ENCODE data around the gene IGFLR1. TPM values are rescaled to one million over a fixed set of nuclear protein-coding genes. Genes with fewer than 3 reads are reported as not detected.
A peak's percentile ranks its signal among the peaks of the same experiment; 100 is the strongest.

The IGFLR1 gene
- total and polyA plus RNA-seq, 11 donors: 0.74 to 25.2 (median 3.6) TPM

DNA sequence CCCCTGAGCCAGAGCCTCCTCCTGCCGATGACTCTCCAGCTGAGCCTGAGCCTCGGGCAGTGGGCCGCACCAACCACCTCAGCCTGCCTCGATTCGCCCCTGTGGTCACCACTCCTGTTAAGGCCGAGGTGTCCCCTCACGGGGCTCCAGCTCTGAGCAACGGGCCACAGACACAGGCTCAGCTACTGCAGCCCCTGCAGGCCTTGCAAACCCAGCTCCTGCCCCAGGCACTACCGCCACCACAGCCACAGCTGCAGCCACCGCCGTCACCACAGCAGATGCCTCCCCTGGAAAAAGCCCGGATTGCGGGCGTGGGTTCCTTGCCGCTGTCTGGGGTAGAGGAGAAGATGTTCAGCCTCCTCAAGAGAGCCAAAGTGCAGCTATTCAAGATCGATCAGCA is 20.9 kb downstream of the IGFLR1 start:
- WGBS, 4 donors: 89 to 98% (median 94%) methylated on average over 5 to 16 of the region's 16 CpGs
- Histone ChIP-seq H3K27me3 (no peaks in the 10 kb centered on the region), H3K4me1 (peaks cover 3 to 26% (median 12%) of the 10 kb centered on the region in 12 donors), H3K9me3 (no peaks in the 10 kb centered on the region), H3K36me3 (peaks cover 8 to 68% (median 57%) of the 10 kb centered on the region in 9 donors), H3K4me3 (no peak overlapping the region), H3K27ac (no peak overlapping the region)
- ATAC-seq: no peak
- no peak for DNase-seq
- TF ChIP-seq, protein P1, sequence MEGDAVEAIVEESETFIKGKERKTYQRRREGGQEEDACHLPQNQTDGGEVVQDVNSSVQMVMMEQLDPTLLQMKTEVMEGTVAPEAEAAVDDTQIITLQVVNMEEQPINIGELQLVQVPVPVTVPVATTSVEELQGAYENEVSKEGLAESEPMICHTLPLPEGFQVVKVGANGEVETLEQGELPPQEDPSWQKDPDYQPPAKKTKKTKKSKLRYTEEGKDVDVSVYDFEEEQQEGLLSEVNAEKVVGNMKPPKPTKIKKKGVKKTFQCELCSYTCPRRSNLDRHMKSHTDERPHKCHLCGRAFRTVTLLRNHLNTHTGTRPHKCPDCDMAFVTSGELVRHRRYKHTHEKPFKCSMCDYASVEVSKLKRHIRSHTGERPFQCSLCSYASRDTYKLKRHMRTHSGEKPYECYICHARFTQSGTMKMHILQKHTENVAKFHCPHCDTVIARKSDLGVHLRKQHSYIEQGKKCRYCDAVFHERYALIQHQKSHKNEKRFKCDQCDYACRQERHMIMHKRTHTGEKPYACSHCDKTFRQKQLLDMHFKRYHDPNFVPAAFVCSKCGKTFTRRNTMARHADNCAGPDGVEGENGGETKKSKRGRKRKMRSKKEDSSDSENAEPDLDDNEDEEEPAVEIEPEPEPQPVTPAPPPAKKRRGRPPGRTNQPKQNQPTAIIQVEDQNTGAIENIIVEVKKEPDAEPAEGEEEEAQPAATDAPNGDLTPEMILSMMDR (IDR thresholded peaks at IDR 0.05): no peak
- no peak for TF ChIP-seq POLR2A (IDR thresholded peaks at IDR 0.05)
- intact Hi-C loops (cut with DNase I): no loop called here

DNA sequence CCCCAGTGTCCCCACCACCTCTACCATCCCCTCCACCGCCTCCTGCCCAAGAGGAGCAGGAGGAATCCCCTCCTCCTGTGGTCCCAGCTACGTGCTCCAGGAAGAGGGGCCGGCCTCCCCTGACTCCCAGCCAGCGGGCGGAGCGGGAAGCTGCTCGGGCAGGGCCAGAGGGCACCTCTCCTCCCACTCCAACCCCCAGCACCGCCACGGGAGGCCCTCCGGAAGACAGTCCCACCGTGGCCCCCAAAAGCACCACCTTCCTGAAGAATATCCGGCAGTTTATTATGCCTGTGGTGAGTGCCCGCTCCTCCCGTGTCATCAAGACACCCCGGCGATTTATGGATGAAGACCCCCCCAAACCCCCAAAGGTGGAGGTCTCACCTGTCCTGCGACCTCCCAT is 21.6 kb downstream of the IGFLR1 start:
- Histone ChIP-seq H3K36me3 (peaks cover 8 to 61% (median 49%) of the 10 kb centered on the region in 9 donors), H3K27me3 (no peaks in the 10 kb centered on the region), H3K4me1 (peaks cover 3 to 33% (median 18%) of the 10 kb centered on the region in 12 donors), H3K27ac (no peak overlapping the region), H3K4me3 (no peak overlapping the region), H3K9me3 (no peaks in the 10 kb centered on the region)
- TF ChIP-seq POLR2A (IDR thresholded peaks at IDR 0.05): no peak
- intact Hi-C loops (cut with DNase I): no loop called here
- ATAC-seq (no peak), DNase-seq (no peak)
- 79 to 88% (median 84%) methylated on average over 10 to 17 of the region's 17 CpGs for WGBS, 4 donors

DNA sequence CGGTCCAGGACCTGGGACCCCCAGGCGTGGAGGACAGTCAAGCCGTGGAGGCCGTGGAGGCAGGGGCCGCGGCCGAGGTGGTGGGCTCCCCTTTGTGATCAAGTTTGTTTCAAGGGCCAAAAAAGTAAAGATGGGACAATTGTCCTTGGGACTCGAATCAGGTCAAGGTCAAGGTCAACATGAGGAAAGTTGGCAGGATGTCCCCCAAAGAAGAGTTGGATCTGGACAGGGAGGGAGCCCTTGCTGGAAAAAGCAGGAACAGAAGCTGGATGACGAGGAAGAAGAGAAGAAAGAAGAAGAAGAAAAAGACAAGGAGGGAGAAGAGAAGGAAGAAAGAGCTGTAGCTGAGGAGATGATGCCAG is 22.1 kb downstream of the IGFLR1 start:
- WGBS, 4 donors: 90% methylated on average over 9 of the region's 9 CpGs
- intact Hi-C loops (cut with DNase I): no loop called here
- no peak overlapping the region for H3K27ac ChIP-seq
- H3K36me3 ChIP-seq: peaks cover 6 to 56% (median 44%) of the 10 kb centered on the region in 9 donors
- H3K4me3 ChIP-seq: no peak overlapping the region
- DNase-seq (no peak), ATAC-seq (no peak)
- H3K27me3 ChIP-seq: no peaks in the 10 kb centered on the region
- TF ChIP-seq, protein P1 (IDR thresholded peaks at IDR 0.05): no peak
- TF ChIP-seq POLR2A (IDR thresholded peaks at IDR 0.05): no peak
- H3K4me1 ChIP-seq: peaks cover 3 to 38% (median 22%) of the 10 kb centered on the region in 12 donors
- H3K9me3 ChIP-seq: no peaks in the 10 kb centered on the region

DNA sequence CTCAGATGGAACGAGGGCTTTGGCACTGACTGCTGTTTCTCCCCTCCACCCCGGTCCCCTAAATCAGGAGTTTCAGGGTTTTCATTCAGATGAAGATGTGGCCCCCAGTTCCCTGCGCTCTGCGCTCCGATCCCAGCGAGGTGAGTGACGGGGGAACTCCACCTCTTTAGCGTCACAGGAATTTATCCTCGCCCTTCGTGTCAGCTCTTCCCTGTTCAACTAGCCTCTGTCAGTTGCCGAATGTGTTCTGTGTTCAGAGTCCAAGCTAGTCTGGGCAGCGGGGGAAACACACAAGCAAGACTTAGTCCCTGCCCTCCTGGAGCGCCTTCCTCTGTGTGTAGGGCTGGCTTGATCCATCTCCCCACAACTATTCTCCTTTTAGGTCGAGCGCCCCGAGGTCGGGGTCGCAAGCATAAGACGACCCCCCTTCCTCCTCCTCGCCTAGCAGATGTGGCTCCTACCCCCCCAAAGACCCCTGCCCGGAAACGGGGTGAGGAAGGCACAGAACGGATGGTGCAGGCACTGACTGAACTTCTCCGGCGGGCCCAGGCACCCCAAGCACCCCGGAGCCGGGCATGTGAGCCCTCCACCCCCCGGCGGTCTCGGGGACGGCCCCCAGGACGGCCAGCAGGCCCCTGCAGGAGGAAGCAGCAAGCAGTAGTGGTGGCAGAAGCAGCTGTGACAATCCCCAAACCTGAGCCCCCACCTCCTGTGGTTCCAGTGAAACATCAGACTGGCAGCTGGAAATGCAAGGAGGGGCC is 22.7 kb downstream of the IGFLR1 start:
- H3K4me3 ChIP-seq: peak overlapping the region in 7 of 12 donors; percentile 67 to 100 (median 84)
- 85 to 89% (median 87%) methylated on average over 31 to 32 of the region's 32 CpGs for WGBS, 4 donors
- no peak for TF ChIP-seq POLR2A (IDR thresholded peaks at IDR 0.05)
- TF ChIP-seq, protein P1 (IDR thresholded peaks at IDR 0.05): no peak
- peaks cover 3 to 39% (median 22%) of the 10 kb centered on the region in 12 donors for H3K4me1 ChIP-seq
- H3K27me3 ChIP-seq: no peaks in the 10 kb centered on the region
- intact Hi-C loops (cut with DNase I): loop anchor here in 4 of 10 donors (5.0 to 10.0 kb wide), 5 partner anchors 172 to 455 kb away; partner anchors contain the start of genes TMEM147 (in 4 of the 4), LRFN3 (in 2 of the 4), FFAR3 (in 1 of the 4) and USF2 (in 1 of the 4)
- peak overlapping the region in 2 of 12 donors; percentile 85 to 89 for H3K27ac ChIP-seq
- H3K36me3 ChIP-seq: peaks cover 4 to 51% (median 39%) of the 10 kb centered on the region in 9 donors
- ATAC-seq (no peak), DNase-seq (no peak)
- H3K9me3 ChIP-seq: no peaks in the 10 kb centered on the region
